Endothelial cell of umbilical vein (primary cell): Measurements from ENCODE around the gene OR4D1. TPM values are rescaled to one million over a fixed set of nuclear protein-coding genes. Genes with fewer than 3 reads are reported as not detected.

ENCODE experiments used
- BruUV-seq: library from RNA; stranded (reverse); fragments of 400-500 nt; replicated peaks from 2 replicates; lab custom pipeline; 2021; lab: Mats Ljungman, UMichigan
- CTCF ChIA-PET: fragments of 300-600, 350-600 bp; sonication (Branson Sonifier 250); formaldehyde crosslinking; loops from one replicate; lab custom pipeline; 2021; ENCODE audit warnings: antibody characterized with exemption, inconsistent platforms; lab: Charles Lee
- POLR2A ChIA-PET: fragments of 300-600, 350-600 bp; sonication (Branson Sonifier 250); formaldehyde crosslinking; loops from one replicate; lab custom pipeline; 2021; ENCODE audit warnings: antibody characterized with exemption, inconsistent platforms; lab: Charles Lee
- DNase-seq: peaks from one replicate; pipeline ENCODE4 v3.0.0-alpha.2; 2011; ENCODE audit warnings: low read depth, low spot score
- FAIRE-seq: peaks from 2 replicates; lab custom pipeline; 2011; peaks lifted over from hg19 to GRCh38; lab: Jason Lieb, UNC
- H2AFZ ChIP-seq: 2 replicates; pipeline ENCODE4 v1.6.0; 2012; ENCODE audit warnings: low read depth, low read length, control low read depth, inconsistent platforms
- H3K27ac ChIP-seq: 2 replicates; pipeline ENCODE4 v1.5.1; 2011; ENCODE audit warnings: low read depth, mild to moderate bottlenecking, control low read depth, low read length, moderate library complexity; ENCODE audit not compliant: insufficient read depth
- H3K27me3 ChIP-seq, 2 experiments: 2 replicates each; pipeline versions ENCODE4 v1.6.0 to v1.6.1; 2011; ENCODE audit warnings: low read length in 2 of 2, mixed read lengths in 1 of 2; ENCODE audit not compliant: control insufficient read depth in 2 of 2, insufficient read depth in 2 of 2
- H3K36me3 ChIP-seq, 2 experiments: 2 replicates in 1 of 2; 3 replicates in 1 of 2; pipeline ENCODE4 v1.5.1; 2011; ENCODE audit warnings: low read length in 2 of 2, mild to moderate bottlenecking in 1 of 2, moderate library complexity in 1 of 2; ENCODE audit not compliant: control insufficient read depth in 2 of 2, insufficient read depth in 2 of 2; ENCODE audit errors: extremely low read depth in 1 of 2
- H3K4me1 ChIP-seq: 3 replicates; pipeline ENCODE4 v1.5.1; 2011; ENCODE audit warnings: mild to moderate bottlenecking, low read length; ENCODE audit not compliant: control insufficient read depth, insufficient read depth; ENCODE audit errors: extremely low read depth
- H3K4me2 ChIP-seq: 2 replicates; pipeline ENCODE4 v1.6.1; 2011; ENCODE audit warnings: low read length, control low read depth, mixed read lengths; ENCODE audit not compliant: insufficient read depth
- H3K4me3 ChIP-seq, 3 experiments: fragments of 200-600 bp in 1 of 3; sonication (generic), shearing (Covaris generic) in 1 of 3; replicated peaks in 1 of 3; 2 replicates each; pipeline ENCODE4 v1.5.1; 2011 to 2016; ENCODE audit warnings: control low read depth in 3 of 3, low read length in 3 of 3, mild to moderate bottlenecking in 2 of 3, inconsistent platforms in 1 of 3, low read depth in 1 of 3, moderate library complexity in 1 of 3; ENCODE audit not compliant: insufficient read depth in 1 of 3
- H3K79me2 ChIP-seq: 2 replicates; pipeline ENCODE4 v1.6.0; 2012; ENCODE audit warnings: low read length, inconsistent platforms; ENCODE audit not compliant: control insufficient read depth, insufficient read depth
- H3K9ac ChIP-seq: replicated peaks from 2 replicates; pipeline ENCODE3; 2011; ENCODE audit warnings: low read length, control low read depth; ENCODE audit not compliant: insufficient read depth; ENCODE audit errors: extremely low read depth
- H3K9me1 ChIP-seq: replicated peaks from 3 replicates; pipeline ENCODE4 v1.6.0; 2011; ENCODE audit warnings: mild to moderate bottlenecking, low read length; ENCODE audit not compliant: control insufficient read depth, insufficient read depth; ENCODE audit errors: extremely low read depth
- H3K9me3 ChIP-seq: replicated peaks from 2 replicates; pipeline ENCODE4 v1.5.1; 2012; ENCODE audit warnings: low read length, inconsistent platforms; ENCODE audit not compliant: control insufficient read depth, insufficient read depth
- H4K20me1 ChIP-seq: replicated peaks from 2 replicates; pipeline ENCODE3; 2011; ENCODE audit warnings: mild to moderate bottlenecking, low read length; ENCODE audit not compliant: control insufficient read depth, insufficient read depth; ENCODE audit errors: extremely low read depth
- CTCF ChIP-seq, 2 donors: IDR thresholded peaks; 1 replicate in 1 of 2; 2 replicates in 1 of 2; pipeline ENCODE4 v1.5.1; 2011; ENCODE audit warnings: low read length in 2 of 2, mild to moderate bottlenecking in 2 of 2, moderate library complexity in 2 of 2, control low read depth in 1 of 2, inconsistent platforms in 1 of 2, low read depth in 1 of 2; ENCODE audit not compliant: insufficient read depth in 1 of 2; ENCODE audit errors: extremely low read depth in 1 of 2
- EZH2 ChIP-seq: IDR thresholded peaks from 2 replicates; pipeline ENCODE4 v1.6.1; 2012; ENCODE audit warnings: borderline replicate concordance, low read depth, mild to moderate bottlenecking, moderate library complexity, low read length, inconsistent platforms; ENCODE audit not compliant: severe bottlenecking
- FOS ChIP-seq: IDR thresholded peaks from 2 replicates; pipeline ENCODE4 v1.6.1; 2011; ENCODE audit warnings: mild to moderate bottlenecking, low read length, moderate library complexity, borderline replicate concordance; ENCODE audit not compliant: insufficient read depth
- GATA2 ChIP-seq: IDR thresholded peaks from 2 replicates; pipeline ENCODE4 v1.7.0; 2011; ENCODE audit warnings: low read depth, mild to moderate bottlenecking, moderate library complexity, mixed read lengths, low read length; ENCODE audit not compliant: insufficient read length, insufficient read depth
- JUN ChIP-seq: IDR thresholded peaks from 2 replicates; pipeline ENCODE4 v1.6.1; 2011; ENCODE audit warnings: borderline replicate concordance, low read depth; ENCODE audit not compliant: insufficient read length, insufficient read depth
- MAX ChIP-seq: IDR thresholded peaks from 2 replicates; pipeline ENCODE4 v1.6.1; 2011; ENCODE audit not compliant: insufficient read depth, insufficient read length
- MYC ChIP-seq: IDR thresholded peaks from one replicate; pipeline ENCODE4 v1.6.1; 2011; ENCODE audit warnings: mild to moderate bottlenecking, low read depth, low read length
- POLR2A ChIP-seq: IDR thresholded peaks from 2 replicates; pipeline ENCODE4 v1.6.1; 2012; ENCODE audit warnings: low read depth, mild to moderate bottlenecking, control low read depth, low read length
- POLR2AphosphoS5 ChIP-seq: IDR thresholded peaks from 2 replicates; pipeline ENCODE4 v1.6.1; 2012; ENCODE audit warnings: low read depth, mild to moderate bottlenecking, control low read depth, low read length, moderate library complexity; ENCODE audit not compliant: insufficient read depth
- dilution Hi-C: fragments of 300-500 bp; cut with MboI; formaldehyde crosslinking; loops from one replicate; pipeline ENCODE4 v1.15.0; 2019; ENCODE audit warnings: low sequenced_read_pairs; ENCODE audit not compliant: extremely low pct_ligation_motif_present
- intact Hi-C: fragments of 100-400 bp; cut with micrococcal nuclease; formaldehyde crosslinking; loops from one replicate; pipeline ENCODE4 v1.10.0; 2022
- polyA plus RNA-seq, 4 experiments: library from polyadenylated mRNA; depleted of rRNA in 3 of 4; stranded (reverse) in 3 of 4; unstranded in 1 of 4; fragments of >200 nt; gene quantifications; 2 replicates each; pipeline versions ENCODE4 v1.2.1 to v1.2.3, GENCODE V29; 2011 to 2012; ENCODE audit warnings: missing spikeins in 1 of 4
- total RNA-seq: library from RNA; stranded (reverse); gene quantifications from 2 replicates; pipeline ENCODE4 v1.2.3, GENCODE V29; 2021

OR4D1 gene
- total and polyA plus RNA-seq, 2 donors (not counting 3 experiments of a cell fraction or from before 2014, with no cell fraction given), result not detected

GRCh38 chr17:58166682-58167081, 18.5 kb downstream of the OR4D1 start, which contains the start of gene OR4D2:
OR4D2 (plus strand) TSS chr17:58166982; CDS start chr17:58169656, 2,674 bp downstream.
- H3K27me3 ChIP-seq, result peaks cover 6 to 18% of the 10 kb centered on the region in 2 experiments
- no peaks in the 10 kb centered on the region for H4K20me1 ChIP-seq
- intact Hi-C loops (no loop called here), dilution Hi-C loops (no loop called here)
- no peak for FAIRE-seq
- ChIA-PET CTCF (no interaction called here), POLR2A (no interaction called here)
- H3K4me3 ChIP-seq, result no peak within 1 kb of the TSS
- BruUV-seq, result no TSS peak
- H3K9ac ChIP-seq, result no peak within 1 kb of the TSS
- DNase-seq, result no peak
- H3K27ac ChIP-seq, result no peak within 1 kb of the TSS
- no peaks in the 10 kb centered on the region for H3K79me2 ChIP-seq
- TF ChIP-seq POLR2AphosphoS5 (no peak), MYC (no peak), MAX (no peak), EZH2 (no peak), JUN (no peak), POLR2A (no peak), FOS (no peak), CTCF (IDR thresholded peaks at IDR 0.05; ENCODE audit: extremely low read depth in 1 of 2, insufficient read depth in 1 of 2, low read depth in 1 of 2, low read length in 2 of 2) (no peak), GATA2 (no peak)
- no peak within 1 kb of the TSS for H2AFZ ChIP-seq
- no peaks in the 10 kb centered on the region for H3K36me3 ChIP-seq
- H3K9me1 ChIP-seq, result no peaks in the 10 kb centered on the region
- no peaks in the 10 kb centered on the region for H3K4me1 ChIP-seq
- H3K4me2 ChIP-seq, result no peak within 1 kb of the TSS
- H3K9me3 ChIP-seq, result no peaks in the 10 kb centered on the region
